HepG2 (cell line): ENCODE measurements around the gene DDIAS.

ENCODE experiments used
- ARNT ChIP-seq: fragments of 450-650 bp; IDR thresholded peaks from 2 replicates; pipeline ENCODE4 v1.6.1; 2017
- DMAP1 ChIP-seq: IDR thresholded peaks from 2 replicates; pipeline ENCODE4 v1.6.1; 2016
- HDAC2 ChIP-seq: sonication (generic); formaldehyde crosslinking; IDR thresholded peaks from 2 replicates; pipeline ENCODE4 v1.4.0; 2020; ENCODE audit warnings: missing genetic modification reagents
- MYC ChIP-seq: sonication (generic); formaldehyde crosslinking; IDR thresholded peaks from 2 replicates; pipeline ENCODE4 v1.9.0; 2021; ENCODE audit warnings: missing genetic modification reagents, borderline replicate concordance
- POLR2AphosphoS2 ChIP-seq: IDR thresholded peaks from 2 replicates; pipeline ENCODE4 v1.6.1; 2011; ENCODE audit warnings: low read depth, low read length, improper control_type of control experiment
- RFX5 ChIP-seq: IDR thresholded peaks from 2 replicates; pipeline ENCODE4 v1.6.1; 2011; ENCODE audit warnings: low read depth, low read length, improper control_type of control experiment
- ZNF256 ChIP-seq: sonication (generic); formaldehyde crosslinking; conservative IDR thresholded peaks from 2 replicates; pipeline ENCODE4 v1.4.0; 2020; ENCODE audit warnings: missing genetic modification reagents
- ZNF3 ChIP-seq: IDR thresholded peaks from 2 replicates; pipeline ENCODE4 v1.7.0; 2017; ENCODE audit warnings: inconsistent platforms
- ZNF841 ChIP-seq: sonication (generic); formaldehyde crosslinking; IDR thresholded peaks from 2 replicates; pipeline ENCODE4 v1.8.1; 2023; ENCODE audit warnings: missing genetic modification reagents, borderline replicate concordance
- TF ChIP-seq, protein P1 (sequence below): sonication (generic); formaldehyde crosslinking; IDR thresholded peaks from 2 replicates; pipeline ENCODE4 v1.5.0; 2020; ENCODE audit warnings: mild to moderate bottlenecking, missing genetic modification reagents, moderate library complexity
- TF ChIP-seq, protein P2 (sequence below): sonication (generic); formaldehyde crosslinking; IDR thresholded peaks from 2 replicates; pipeline ENCODE4 v1.4.0; 2020; ENCODE audit warnings: missing genetic modification reagents, borderline replicate concordance

DNA sequence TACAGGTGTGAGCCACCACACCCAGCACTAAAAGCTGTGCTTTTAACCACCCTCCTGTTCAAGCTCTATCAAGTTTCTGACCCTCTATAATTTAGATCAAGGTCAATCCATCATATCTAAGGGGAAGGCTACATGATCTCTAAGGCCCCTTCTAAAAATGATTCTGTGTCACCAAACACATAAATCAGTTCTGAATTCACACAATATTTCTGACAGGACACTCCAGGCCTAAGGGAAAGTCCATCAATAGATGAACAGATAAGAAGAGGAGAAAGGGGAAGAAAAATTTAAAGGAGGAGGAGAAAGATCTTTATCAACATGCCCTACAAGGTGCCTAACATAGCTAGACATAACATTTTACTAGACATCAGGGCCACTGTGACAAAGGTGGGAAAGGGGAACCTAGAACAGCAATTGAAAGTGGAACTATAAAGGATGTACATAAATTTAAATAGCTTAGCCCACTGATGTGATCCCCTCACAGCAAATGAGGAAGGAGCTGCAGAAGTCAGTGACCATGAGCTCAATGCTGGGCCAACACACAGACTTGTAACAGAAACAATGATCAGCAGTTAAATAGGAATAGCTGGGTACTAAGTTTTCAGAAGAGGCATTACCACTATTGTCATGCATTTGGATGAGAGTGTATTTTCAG lies 6.0 kb upstream of the DDIAS start:
- TF ChIP-seq ZNF3 (CRISPR knock-in tag) (no peak), DMAP1 (CRISPR knock-in tag) (no peak), ZNF841 (CRISPR knock-in tag) (no peak), ARNT (no peak), ZNF256 (CRISPR knock-in tag) (no peak), HDAC2 (CRISPR knock-in tag) (no peak), RFX5 (no peak), MYC (CRISPR knock-in tag) (no peak), POLR2AphosphoS2 (no peak)
- TF ChIP-seq, protein P1, sequence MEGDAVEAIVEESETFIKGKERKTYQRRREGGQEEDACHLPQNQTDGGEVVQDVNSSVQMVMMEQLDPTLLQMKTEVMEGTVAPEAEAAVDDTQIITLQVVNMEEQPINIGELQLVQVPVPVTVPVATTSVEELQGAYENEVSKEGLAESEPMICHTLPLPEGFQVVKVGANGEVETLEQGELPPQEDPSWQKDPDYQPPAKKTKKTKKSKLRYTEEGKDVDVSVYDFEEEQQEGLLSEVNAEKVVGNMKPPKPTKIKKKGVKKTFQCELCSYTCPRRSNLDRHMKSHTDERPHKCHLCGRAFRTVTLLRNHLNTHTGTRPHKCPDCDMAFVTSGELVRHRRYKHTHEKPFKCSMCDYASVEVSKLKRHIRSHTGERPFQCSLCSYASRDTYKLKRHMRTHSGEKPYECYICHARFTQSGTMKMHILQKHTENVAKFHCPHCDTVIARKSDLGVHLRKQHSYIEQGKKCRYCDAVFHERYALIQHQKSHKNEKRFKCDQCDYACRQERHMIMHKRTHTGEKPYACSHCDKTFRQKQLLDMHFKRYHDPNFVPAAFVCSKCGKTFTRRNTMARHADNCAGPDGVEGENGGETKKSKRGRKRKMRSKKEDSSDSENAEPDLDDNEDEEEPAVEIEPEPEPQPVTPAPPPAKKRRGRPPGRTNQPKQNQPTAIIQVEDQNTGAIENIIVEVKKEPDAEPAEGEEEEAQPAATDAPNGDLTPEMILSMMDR (CRISPR knock-in tag), result no peak
- TF ChIP-seq, protein P2, sequence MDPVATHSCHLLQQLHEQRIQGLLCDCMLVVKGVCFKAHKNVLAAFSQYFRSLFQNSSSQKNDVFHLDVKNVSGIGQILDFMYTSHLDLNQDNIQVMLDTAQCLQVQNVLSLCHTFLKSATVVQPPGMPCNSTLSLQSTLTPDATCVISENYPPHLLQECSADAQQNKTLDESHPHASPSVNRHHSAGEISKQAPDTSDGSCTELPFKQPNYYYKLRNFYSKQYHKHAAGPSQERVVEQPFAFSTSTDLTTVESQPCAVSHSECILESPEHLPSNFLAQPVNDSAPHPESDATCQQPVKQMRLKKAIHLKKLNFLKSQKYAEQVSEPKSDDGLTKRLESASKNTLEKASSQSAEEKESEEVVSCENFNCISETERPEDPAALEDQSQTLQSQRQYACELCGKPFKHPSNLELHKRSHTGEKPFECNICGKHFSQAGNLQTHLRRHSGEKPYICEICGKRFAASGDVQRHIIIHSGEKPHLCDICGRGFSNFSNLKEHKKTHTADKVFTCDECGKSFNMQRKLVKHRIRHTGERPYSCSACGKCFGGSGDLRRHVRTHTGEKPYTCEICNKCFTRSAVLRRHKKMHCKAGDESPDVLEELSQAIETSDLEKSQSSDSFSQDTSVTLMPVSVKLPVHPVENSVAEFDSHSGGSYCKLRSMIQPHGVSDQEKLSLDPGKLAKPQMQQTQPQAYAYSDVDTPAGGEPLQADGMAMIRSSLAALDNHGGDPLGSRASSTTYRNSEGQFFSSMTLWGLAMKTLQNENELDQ, result no peak
